HL-60 (cell line): Measurements from ENCODE around the gene C6orf132.

Source experiments
- DNase-seq, 2 experiments: peaks; one replicate each; pipeline ENCODE4 v3.0.0-alpha.2; 2010 to 2020; ENCODE audit warnings: low read depth in 1 of 2, low spot score in 1 of 2
- H3K27ac ChIP-seq: fragments of 250-450 bp; sonication (Bioruptor Pico); replicated peaks from 2 replicates; pipeline ENCODE4 v1.5.1; 2020; ENCODE audit warnings: mild to moderate bottlenecking, moderate library complexity
- H3K27me3 ChIP-seq: fragments of 250-450 bp; sonication (Bioruptor Pico); 2 replicates; pipeline ENCODE4 v1.5.1; 2021; ENCODE audit warnings: mild to moderate bottlenecking, moderate library complexity; ENCODE audit not compliant: insufficient read depth, poor library complexity, severe bottlenecking
- H3K4me3 ChIP-seq: replicated peaks from 2 replicates; pipeline ENCODE4 v1.5.1; 2011; ENCODE audit warnings: mild to moderate bottlenecking, control low read depth, low read length; ENCODE audit not compliant: insufficient read depth
- CTCF ChIP-seq: IDR thresholded peaks from one replicate; pipeline ENCODE4 v1.5.1; 2011; ENCODE audit warnings: low read length, control low read depth, inconsistent platforms; ENCODE audit not compliant: insufficient read depth
- GABPA ChIP-seq: IDR thresholded peaks from 2 replicates; pipeline ENCODE4 v1.6.1; 2012; ENCODE audit warnings: low read depth
- POLR2AphosphoS5 ChIP-seq: IDR thresholded peaks from 2 replicates; pipeline ENCODE4 v1.6.1; 2012; ENCODE audit warnings: low read depth
- REST ChIP-seq: IDR thresholded peaks from 2 replicates; pipeline ENCODE4 v1.6.1; 2012; ENCODE audit warnings: low read depth; ENCODE audit not compliant: insufficient replicate concordance
- SPI1 ChIP-seq: IDR thresholded peaks from 2 replicates; pipeline ENCODE4 v1.6.1; 2012; ENCODE audit warnings: low read depth, mild to moderate bottlenecking, borderline replicate concordance

C6orf132 gene

DNA sequence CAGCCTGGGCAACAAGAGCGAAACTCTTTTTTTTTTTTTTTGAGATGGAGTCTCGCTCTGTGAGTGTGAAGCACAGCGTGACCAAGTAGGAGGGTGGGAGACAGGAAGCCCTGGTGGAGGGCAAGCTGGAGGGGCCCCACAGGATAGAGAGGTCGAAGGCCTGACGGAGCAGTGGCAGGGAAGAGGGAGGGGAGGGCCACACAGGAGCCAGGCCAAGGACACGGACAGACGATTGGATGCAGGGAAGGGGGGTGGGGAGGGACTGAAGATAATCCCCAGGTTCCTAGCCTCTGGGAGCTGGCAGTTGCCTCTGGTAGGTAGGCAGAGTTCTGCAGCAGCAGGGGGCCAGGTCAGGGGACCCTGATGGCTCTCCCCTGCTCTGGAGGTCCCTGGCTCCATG lies 20.0 kb upstream of the C6orf132 start:
- no peak overlapping the region for H3K27ac ChIP-seq
- TF ChIP-seq POLR2AphosphoS5 = no peak
- TF ChIP-seq GABPA = no peak
- TF ChIP-seq CTCF = no peak
- TF ChIP-seq REST = no peak
- no peak for TF ChIP-seq SPI1
- DNase-seq = no peak
- no peak overlapping the region for H3K4me3 ChIP-seq
- peaks cover 3% of the 10 kb centered on the region for H3K27me3 ChIP-seq

- Histone ChIP-seq H3K4me3 (no peak overlapping the region), H3K27me3 (no peaks in the 10 kb centered on the region), H3K27ac (no peak overlapping the region)
- DNase-seq = no peak
- no peak for TF ChIP-seq CTCF
- TF ChIP-seq REST = no peak
- TF ChIP-seq POLR2AphosphoS5 = no peak
- TF ChIP-seq SPI1 = no peak
- TF ChIP-seq GABPA = no peak
These were observed 17.1 kb upstream of the C6orf132 start for GRCh38 chr6:42159431-42160024.

DNA sequence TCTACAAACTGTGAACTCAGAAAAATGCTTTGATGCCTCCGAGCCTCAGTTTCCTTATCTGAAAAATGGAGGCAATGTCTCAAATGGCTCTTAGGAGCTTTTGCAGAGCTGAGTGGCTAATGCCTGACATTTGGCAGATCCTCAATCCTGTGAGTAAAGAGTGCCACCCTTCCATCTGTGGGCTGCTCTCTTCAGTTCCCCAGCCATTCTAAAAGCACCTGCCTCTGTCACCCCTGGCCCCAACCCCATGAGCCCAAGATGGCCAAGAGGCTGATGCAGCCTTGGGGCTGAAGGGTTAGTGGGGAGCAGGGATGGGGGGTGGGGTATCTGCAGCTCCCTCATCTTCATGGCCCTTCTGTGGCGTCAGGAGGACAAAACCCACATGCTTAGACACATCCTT lies 16.2 kb upstream of the C6orf132 start:
- no peaks in the 10 kb centered on the region for H3K27me3 ChIP-seq
- no peak overlapping the region for H3K4me3 ChIP-seq
- no peak for DNase-seq
- no peak overlapping the region for H3K27ac ChIP-seq
- TF ChIP-seq REST (no peak), SPI1 (no peak), CTCF (no peak), POLR2AphosphoS5 (no peak), GABPA (no peak)
